ENCODE results near the gene GRM8.
A peak's percentile ranks its signal among the peaks of the same experiment; 100 is the strongest.

Gene GRM8

DNA sequence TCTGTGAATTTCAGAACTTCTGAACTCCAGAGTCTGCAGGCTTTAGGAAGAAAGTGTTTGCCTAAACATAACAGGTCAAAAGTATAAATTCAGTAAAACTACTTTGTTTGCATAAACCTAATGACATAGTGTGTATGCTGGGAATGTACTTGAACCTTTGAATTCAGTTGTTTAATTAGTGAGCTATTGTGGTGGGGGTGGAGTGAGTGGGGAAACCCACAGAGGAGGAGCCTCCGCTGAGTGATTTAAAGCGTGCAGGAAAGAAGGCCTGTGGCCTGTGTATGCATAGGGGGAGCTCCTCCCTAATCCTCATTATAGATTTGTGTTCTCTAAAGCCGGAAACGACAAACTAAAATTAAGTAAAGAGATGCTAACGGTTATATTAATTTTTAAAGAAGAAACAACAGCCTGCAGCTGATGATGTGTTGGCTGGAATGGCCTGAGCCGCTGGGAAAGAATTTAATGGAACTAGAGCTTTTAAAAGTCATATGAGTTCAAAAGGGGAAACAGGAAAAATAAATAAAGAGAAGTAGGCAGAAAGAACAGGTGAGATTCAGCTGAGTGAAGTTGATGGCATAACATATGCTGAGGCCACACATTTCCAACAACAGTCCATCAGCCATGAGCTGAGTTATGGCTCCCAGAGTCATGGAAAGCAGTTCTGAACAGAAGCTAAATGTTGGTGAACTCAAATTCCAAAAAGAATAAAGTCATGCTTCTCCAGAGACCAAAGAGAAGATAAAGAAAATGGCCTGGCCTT lies 595.0 kb downstream of the GRM8 start:
- no peak for TF ChIP-seq CTCF (IDR thresholded peaks at IDR 0.05; ENCODE audit: low read depth, low read length)
- Histone ChIP-seq H3K9me3 (no peaks in the 10 kb centered on the region), H3K36me3 (no peaks in the 10 kb centered on the region), H3K4me3 (ENCODE audit: low read depth, low read length) (no peak overlapping the region), H3K4me1 (no peaks in the 10 kb centered on the region), H3K27me3 (no peaks in the 10 kb centered on the region)
- no peak for DNase-seq

GRCh38 chr7:126657137-126657536 lies 595.6 kb downstream of the GRM8 start:
- Histone ChIP-seq H3K9me3 (no peaks in the 10 kb centered on the region), H3K4me3 (ENCODE audit: low read depth, low read length) (no peak overlapping the region), H3K27me3 (no peaks in the 10 kb centered on the region), H3K4me1 (no peaks in the 10 kb centered on the region), H3K36me3 (no peaks in the 10 kb centered on the region)
- no peak for TF ChIP-seq CTCF (IDR thresholded peaks at IDR 0.05; ENCODE audit: low read depth, low read length)
- no peak for DNase-seq

DNA sequence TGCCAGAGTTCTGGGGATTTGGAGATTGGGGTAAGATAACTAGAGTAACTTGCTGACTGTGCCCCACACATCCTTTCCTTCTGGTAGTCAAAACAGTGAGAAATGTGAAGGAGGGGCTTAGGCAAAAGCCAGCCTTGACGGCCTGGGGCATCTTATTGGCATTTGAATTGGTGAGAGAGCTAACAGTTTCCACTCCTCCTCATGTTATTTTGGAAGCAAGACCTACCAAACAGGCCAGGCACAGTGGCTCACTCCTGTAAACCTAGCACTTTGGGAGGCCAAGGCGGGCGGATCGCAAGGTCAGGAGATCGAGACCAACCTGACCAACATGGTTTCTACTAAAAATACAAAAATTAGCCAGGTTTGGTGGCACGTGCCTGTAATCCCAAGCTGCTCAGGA lies 596.6 kb downstream of the GRM8 start:
- H3K36me3 ChIP-seq = no peaks in the 10 kb centered on the region
- no peak for TF ChIP-seq CTCF (IDR thresholded peaks at IDR 0.05; ENCODE audit: low read depth, low read length)
- no peaks in the 10 kb centered on the region for H3K4me1 ChIP-seq
- no peaks in the 10 kb centered on the region for H3K9me3 ChIP-seq
- no peak overlapping the region for H3K4me3 ChIP-seq (ENCODE audit: low read depth, low read length)
- H3K27me3 ChIP-seq = no peaks in the 10 kb centered on the region
- DNase-seq = no peak

- DNase-seq = no peak
- Histone ChIP-seq H3K36me3 (no peaks in the 10 kb centered on the region), H3K4me1 (0 out of 2 replicates have a peak, but pooled peaks cover 6% of the 10 kb centered on the region), H3K27me3 (no peaks in the 10 kb centered on the region), H3K4me3 (ENCODE audit: low read depth, low read length) (no peak overlapping the region), H3K9me3 (no peaks in the 10 kb centered on the region)
- TF ChIP-seq CTCF (IDR thresholded peaks at IDR 0.05; ENCODE audit: low read depth, low read length) = no peak
These were observed 615.2 kb downstream of the GRM8 start for GRCh38 chr7:126637538-126637937.

- no peak for TF ChIP-seq CTCF (IDR thresholded peaks at IDR 0.05; ENCODE audit: low read depth, low read length)
- DNase-seq = no peak
These were observed 617.2 kb downstream of the GRM8 start for GRCh38 chr7:126635545-126635944.

GRCh38 chr7:126608339-126608776 lies 644.4 kb downstream of the GRM8 start:
- peaks cover 3% of the 10 kb centered on the region; the same call in 1 of the 2 replicates for H3K4me1 ChIP-seq
- H3K4me3 ChIP-seq (ENCODE audit: low read depth, low read length) = no peak overlapping the region
- DNase-seq = peak; percentile 51
- H3K36me3 ChIP-seq = no peaks in the 10 kb centered on the region
- no peaks in the 10 kb centered on the region for H3K27me3 ChIP-seq
- TF ChIP-seq CTCF (IDR thresholded peaks at IDR 0.05; ENCODE audit: low read depth, low read length) = peak; percentile 74
- no peaks in the 10 kb centered on the region for H3K9me3 ChIP-seq

More at GRCh38 chr7:126635545-126635944, 617.2 kb downstream of the GRM8 start:
- Histone ChIP-seq H3K4me1 (0 out of 2 replicates have a peak, but pooled peaks cover 6% of the 10 kb centered on the region), H3K9me3 (no peaks in the 10 kb centered on the region), H3K27me3 (no peaks in the 10 kb centered on the region), H3K36me3 (no peaks in the 10 kb centered on the region), H3K4me3 (ENCODE audit: low read depth, low read length) (no peak overlapping the region)

Data from BE2C (cell line).